Measurements from ENCODE around the gene EVPLL.
"Not testable (repeated sequence)": the region's sequence is repeated elsewhere in the genome, so short reads cannot be mapped to it uniquely, and the experiment has no call there.

The EVPLL gene
- long read RNA-seq, donor 1 = 0 reads
- long read RNA-seq, donor 2 = 0 reads
- long read RNA-seq, donor 3 = 0 reads
- long read RNA-seq, donor 4 = 0 reads
- long read RNA-seq, donor 5 = 0 reads
- long read RNA-seq, donor 6 = 0 reads
- long read RNA-seq, donor 7 = 0 reads
- long read RNA-seq, donor 8 = 0 reads

- DNase-seq = peak; percentile 58
Observed at GRCh38 chr17:18377437-18378204, at the start of gene EVPLL. Gene EVPLL (plus strand): TSS chr17:18377778. CDS start chr17:18380938, 3,160 bp downstream.

DNA sequence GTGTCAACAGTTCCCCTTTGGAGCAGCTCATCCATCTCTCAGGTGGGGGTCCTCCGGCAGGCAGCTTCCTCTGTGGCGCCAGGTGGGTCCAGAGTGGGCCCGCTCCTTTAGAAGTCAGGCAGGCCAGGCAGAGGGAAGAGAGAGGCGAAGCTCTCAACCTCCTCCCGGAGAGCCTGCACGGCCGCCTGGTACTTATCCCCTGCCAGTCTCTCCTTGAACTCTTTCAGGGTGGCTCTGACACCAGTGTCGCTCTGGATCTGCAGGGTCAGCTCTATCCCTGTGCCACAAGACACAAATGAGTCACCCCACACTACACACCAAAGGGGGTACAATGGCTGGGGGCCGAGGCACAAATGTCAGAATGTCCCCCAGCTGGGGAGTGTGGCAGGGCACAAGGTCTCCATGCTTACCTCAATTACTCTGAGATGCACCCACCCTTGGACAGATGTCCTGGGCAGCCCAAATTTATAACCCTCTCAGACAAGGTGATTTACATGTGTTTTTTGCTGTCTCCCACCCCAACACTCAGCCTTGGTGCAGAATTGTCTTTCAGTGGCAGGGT, 48.9 kb upstream of the EVPLL start:
- no peak for DNase-seq

DNA sequence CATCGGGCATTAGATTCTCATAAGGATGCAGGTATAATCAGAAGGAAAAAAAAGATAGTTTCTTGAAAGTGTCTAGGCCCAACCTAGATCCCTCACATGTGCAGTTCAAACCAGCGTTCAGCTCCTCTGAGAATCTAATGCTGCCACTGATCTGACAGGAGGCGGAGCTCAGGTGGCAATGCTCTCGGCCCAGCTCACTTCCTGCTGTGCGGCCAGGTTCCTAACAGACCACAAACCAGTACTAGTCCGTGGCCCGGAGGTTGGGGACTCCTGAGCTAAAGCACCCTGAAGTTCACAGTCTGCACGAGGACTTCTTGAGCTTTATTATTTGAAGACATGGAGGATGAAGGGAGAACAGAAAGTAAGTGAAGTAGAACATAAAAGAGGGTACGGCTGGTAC, 45.7 kb upstream of the EVPLL start:
- DNase-seq = no peak

DNA sequence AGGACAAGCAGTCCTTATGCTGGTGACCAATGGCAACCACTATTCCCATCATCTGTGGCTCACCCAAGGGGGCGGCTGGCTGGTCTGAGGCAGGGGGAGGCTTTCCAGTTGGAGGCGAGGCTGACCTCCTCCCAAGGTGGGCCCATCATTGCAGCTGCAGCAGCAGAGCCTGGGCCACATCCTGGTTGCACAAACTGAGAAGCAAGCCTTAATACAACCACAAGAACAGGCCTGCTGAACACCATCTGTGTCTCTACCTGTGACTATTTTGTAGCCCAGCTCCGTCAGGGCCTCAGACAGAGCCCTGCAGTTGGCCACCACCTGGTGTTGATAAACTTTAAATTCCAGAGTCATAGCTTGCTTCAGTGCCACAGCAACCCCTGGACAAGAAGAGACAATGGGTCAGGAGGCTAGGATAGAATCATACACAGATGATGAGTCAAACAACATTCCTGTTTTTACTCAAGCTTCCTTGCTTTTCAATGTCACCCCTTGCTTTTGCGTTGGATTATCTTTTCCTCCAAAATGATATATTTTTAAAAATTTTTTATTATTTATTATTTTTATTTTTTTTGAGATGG, 44.6 kb upstream of the EVPLL start:
- DNase-seq = no peak

GRCh38 chr17:18338158-18338557, 39.4 kb upstream of the EVPLL start:
- not testable (repeated sequence) for DNase-seq

DNA sequence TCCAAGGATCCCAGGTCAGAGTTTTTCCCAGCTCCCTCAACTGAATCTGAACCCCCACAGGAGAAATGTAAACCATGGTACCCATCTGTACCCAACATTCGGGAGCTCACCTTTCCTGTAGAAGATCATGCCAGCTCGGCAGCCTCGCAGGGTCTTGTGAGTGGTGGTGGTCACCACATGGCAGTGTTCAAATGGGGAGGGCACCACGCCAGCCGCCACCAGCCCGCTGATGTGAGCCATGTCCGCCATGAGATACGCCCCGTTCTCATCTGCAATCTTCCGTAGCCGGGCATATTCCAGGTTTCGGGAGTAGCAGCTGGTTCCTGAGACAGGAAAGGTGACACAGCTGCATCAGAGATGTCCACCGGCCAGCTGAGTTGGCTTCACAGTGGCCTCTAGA, 37.6 kb upstream of the EVPLL start:
- no peak for DNase-seq

GRCh38 chr17:18344021-18344420, 33.6 kb upstream of the EVPLL start:
- no peak for DNase-seq

- DNase-seq = no peak
Observed at GRCh38 chr17:18353541-18353940, 24.0 kb upstream of the EVPLL start.

DNA sequence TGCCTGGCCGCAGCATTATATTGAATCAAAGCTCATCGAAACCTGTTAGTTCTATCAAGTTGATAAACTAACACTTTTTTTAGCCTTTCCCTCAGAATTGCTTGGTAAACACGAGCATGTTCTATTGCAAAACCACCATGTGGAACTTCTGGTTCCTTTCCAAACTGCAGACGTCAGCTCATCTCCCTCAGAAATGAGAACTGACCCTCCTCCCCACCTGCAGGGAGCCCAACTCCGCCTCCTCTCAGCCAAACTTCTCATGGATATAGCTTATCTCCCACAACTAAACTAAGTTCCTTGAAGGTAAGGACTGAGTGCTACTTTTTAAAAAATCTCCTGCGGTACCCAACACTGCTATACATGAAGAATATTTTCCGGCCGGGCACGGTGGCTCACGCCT, 21.0 kb upstream of the EVPLL start:
- no peak for DNase-seq

GRCh38 chr17:18360518-18360917, 17.1 kb upstream of the EVPLL start:
- DNase-seq = no peak

DNA sequence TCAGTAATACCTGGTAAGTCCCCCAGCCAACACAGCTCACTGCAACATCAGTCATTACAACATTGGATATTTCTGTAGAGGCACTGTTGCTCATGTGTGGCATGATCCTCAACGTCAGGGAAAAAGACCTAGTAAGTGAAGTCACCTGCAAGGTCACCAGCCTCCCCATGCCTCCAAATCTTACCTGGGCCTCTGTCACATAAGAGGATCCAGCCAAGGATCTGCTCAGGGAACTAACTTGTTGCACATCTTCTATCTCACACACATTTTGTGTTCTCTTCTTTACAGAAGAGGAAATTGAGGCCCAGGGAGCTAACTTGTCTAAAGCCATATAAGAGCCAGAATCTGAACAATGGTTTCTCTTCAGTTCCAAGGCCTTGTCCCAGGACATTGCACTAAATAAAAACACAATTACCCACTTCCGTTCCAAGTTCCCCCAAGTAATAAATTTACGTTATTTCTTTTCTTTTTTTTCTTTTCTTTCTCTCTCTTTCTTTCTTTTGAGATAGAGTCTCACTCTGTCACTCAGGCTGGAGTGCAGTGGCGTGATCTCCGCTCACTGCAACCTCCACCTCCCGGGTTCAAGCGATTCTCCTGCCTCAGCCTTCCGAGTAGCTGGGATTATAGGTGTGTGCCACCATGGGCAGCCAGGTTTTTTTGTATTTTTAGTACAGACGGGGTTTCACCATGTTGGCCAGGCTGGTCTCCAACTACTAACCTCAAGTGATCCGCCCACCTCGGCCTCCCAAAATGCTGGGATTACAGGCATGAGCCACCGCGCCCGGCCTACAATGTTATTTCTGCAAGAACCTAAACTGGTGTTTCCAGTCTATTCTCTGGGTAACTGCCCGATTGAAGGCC, 15.5 kb upstream of the EVPLL start:
- no peak for DNase-seq

DNA sequence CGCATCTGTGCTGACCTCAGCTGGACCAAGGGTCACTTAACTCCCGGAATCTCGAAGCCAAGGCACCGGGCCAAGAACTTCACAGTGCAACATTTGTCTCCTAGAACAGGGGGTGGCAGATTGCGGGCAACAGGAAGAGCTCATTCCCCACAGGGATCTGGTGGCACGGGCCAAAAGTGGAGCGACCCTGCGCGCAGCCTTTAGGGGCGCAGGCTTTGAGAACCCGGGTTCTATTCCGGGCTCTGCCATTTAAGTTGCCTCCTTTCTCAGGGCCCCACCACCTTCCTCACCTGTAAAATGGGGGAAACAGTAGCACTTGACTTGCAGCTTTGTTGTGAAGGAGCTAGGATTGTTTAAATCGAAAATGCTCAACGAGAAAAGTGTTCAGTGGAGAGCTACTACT, 14.9 kb upstream of the EVPLL start:
- DNase-seq = peak; percentile 59

- DNase-seq = peak; percentile 85
Observed at GRCh38 chr17:18363101-18364049, 14.2 kb upstream of the EVPLL start, which contains the start of gene SHMT1. Gene SHMT1 (minus strand): TSS chr17:18363550. CDS start chr17:18355981, 7,569 bp downstream.

GRCh38 chr17:18364166-18364565, 13.4 kb upstream of the EVPLL start:
- no peak for DNase-seq

DNA sequence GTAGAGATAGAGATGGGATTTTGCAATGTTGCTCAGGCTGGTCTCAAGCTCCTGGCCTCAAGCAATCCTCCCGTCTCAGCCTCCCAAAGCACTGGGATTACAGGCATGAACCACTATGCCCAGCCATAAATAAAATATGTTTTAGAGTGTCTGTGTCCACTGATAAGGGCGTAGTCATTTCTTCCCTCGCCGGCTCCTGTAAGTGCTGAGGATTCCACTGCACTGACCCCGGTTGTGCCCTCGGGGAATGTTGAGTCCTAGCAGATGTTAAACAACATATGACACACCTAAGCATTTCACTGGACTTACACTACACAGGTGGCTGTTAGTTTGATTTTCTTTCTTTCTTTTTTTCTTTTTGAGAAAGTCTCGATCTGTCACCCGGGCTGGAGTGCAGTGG, 8.6 kb upstream of the EVPLL start:
- no peak for DNase-seq

- no peak for DNase-seq
Observed at GRCh38 chr17:18370761-18371160, 6.8 kb upstream of the EVPLL start.

GRCh38 chr17:18371455-18371854, 6.1 kb upstream of the EVPLL start:
- DNase-seq = no peak

GRCh38 chr17:18373181-18373580, 4.4 kb upstream of the EVPLL start:
- DNase-seq = not testable (repeated sequence)

DNA sequence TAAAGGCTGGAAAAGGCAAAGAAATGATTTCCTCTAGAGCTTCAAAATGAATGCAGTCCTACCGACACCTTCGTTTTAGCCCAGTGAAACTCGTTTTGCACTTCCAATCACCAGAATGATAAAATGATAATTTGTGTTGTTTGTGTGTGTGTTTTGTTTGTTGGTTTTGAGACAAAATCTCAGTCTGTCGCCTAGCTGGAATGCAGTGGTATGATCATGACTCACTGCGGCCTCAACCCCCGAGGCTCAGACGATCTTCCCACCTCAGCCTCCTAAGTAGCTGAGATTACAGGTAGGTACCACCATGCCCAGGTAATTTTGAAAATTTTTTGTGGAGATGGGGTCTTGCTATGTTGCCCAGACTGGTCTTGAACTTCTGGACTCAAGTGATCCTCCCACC, 3.4 kb upstream of the EVPLL start:
- no peak for DNase-seq

GRCh38 chr17:18378205-18378505, 577 bp downstream of the EVPLL start:
- no peak for DNase-seq

DNA sequence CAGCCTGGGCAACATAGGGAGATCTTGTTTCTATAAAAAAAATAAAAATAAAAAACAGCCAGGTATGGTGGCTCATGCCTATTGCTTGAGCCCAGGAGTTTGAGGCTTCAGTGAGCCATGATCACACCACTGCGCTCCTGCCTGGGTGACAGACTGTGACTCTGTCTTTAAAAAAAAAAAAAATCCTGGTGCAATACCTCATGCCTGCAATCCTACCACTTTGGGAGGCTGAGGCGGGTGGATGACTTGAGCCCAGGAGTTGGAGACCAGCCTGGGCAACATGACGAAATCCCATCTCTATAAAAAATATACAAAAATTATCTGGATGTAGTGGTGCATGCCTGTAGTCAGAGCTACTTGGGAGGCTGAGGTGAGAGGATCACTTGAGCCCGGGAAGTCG, 1.0 kb downstream of the EVPLL start:
- not testable (repeated sequence) for DNase-seq

Measured in right kidney (tissue), 9 donors.